CD4-positive, alpha-beta T cell treated with Interleukin-4 for 1 hour (primary cell): Measurements from ENCODE around the gene LONRF2.
"Not testable (repeated sequence)": the region's sequence is repeated elsewhere in the genome, so short reads cannot be mapped to it uniquely, and the experiment has no call there.

Experiments
- DNase-seq, 2 donors: peaks; one replicate each; pipeline ENCODE4 v3.0.0-alpha.2; 2020 to 2022

The LONRF2 gene

DNA sequence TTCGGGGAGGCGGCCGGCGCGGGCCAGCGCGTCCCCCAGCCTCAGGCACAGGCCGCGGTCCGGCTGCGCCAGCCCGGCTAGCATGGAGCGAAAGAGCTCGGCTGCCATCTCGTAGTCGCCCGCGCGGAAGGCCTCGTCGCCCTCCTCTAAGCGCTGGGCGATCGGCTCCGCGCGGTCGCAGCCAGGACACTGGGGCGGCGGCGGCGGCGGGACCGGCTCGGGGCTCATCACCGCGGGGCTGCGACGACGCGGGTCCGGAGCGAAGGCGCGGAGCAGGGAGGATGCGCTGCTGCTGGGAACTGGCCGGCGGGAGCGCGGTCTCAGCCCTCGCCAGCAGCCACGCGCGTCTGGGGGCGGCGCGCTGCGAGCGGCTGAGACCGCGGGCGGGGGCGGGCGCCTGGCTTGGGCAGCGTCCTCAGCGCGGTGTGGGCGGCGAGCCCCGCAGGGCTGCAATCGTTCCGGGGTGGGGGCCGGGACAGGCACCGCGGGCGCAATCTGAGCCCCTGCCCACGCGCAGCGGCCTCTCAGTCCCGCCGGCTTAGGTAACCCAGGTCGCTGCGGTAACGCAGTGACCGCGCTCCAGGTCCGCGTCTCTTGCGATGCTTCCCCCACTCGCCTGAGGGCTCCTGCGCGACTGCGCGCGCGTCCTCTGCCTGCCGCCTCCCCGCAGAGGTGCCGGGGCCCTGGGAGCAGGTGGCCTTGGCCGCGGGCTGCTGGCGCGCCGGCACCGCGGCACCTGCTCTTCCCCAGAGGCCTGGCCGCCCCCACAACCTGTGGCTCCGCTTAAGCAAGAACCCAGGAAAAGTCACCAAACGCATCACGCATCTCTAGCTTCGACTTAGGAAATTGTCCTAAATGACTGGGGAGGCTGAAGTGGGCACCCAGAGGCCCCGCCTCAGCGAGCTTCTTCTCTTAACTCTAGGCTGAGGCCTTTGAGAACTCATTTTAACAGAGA is at the start of gene LONRF2:
Gene LONRF2 (minus strand): TSS at position 636 of the 955 bp plus-strand sequence. CDS start 408 bp downstream, at position 228.
- no peak for DNase-seq

DNA sequence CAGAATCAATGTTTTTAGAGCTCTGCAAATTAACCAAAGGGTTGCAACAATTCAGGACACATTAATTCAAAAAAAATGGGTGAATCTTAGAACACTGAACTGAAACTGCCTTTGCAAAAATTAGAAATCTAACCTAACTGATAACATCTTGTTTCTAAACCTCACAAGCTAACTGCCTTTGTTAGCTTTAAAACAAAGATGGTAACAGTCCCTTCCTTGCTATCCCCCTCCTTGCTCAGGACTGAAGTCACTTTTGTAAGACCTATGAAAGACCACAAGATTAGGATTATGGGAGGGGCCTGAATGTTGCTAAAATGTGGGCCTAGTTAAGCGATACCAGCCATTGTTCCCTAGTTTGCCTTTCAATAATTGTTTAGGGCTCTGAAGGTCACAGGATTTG is 44.9 kb upstream of the LONRF2 start:
- DNase-seq, result no peak

DNA sequence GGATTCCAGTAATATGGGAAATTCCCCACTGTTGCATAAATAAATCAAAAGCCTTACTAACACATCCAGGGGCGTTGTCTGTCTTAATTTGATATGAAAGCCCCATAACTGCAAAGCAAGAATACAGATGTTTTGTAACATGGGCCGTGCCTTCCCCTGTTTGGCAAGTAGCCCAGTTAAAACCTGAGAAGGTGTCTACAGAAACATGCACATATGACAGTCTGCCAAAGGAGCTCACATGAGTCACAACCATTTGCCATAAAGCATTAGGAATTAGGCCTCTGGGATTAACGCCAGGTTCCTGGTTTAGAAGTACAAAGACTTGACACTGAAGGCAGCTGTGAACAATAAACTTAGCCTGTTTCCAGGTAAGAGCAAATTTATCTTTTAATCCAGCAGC is 43.1 kb upstream of the LONRF2 start:
- DNase-seq, result no peak

DNA sequence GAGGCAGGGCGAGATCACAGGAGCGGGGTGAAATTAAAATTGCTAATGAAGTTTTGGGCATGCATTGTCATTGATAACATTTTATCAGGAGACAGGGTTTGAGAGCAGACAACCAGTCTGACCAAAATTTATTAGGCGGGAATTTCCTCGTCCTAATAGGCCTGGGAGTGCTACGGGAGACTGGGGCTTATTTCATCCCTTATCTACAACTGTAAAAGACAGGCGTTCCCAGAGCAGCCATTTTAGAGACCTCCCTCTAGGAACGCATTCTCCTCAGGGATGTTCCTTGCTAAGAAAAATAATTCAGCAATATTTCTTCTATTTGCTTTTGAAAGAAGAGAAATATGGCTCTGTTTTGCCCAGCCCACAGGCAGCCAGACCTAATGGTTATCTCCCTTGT is 40.0 kb upstream of the LONRF2 start:
- DNase-seq, result not testable (repeated sequence)

DNA sequence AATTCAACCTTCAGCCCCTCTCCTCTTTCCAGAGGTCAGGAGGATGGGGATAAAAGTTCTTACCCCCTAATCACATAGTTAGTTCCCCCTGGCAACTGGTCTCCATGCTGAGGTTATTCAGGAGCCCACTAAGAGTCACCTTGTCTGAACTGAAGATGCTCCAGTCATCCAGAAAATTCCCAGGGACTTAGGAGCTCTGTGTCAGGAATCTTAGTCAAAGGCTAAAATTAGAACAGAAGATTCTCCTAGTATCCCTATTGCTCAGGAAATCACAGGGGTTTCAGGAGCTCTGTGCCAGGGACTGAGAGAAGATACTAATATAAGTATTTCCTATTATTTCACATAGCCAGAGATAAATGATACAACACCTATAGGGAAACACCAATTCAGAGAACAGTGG is 37.3 kb upstream of the LONRF2 start:
- no peak for DNase-seq

DNA sequence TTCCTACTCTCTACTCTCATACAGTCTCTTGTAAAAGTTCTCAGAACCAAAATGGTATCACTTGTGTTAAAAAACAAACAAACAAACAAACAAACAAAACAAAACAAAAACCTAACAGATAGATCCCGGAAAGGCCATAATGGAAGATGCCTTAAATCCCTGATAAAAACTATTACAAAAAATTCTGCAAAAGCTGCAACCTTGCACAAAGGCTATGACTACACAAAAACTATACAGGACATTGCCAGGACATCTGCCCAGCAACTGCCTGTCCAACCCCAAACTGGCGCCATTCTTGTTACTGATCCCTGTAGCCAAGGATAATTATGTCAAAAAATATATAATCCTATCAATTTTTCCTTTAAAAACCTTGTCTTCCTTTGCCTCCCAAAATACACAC is 36.3 kb upstream of the LONRF2 start:
- no peak for DNase-seq

DNA sequence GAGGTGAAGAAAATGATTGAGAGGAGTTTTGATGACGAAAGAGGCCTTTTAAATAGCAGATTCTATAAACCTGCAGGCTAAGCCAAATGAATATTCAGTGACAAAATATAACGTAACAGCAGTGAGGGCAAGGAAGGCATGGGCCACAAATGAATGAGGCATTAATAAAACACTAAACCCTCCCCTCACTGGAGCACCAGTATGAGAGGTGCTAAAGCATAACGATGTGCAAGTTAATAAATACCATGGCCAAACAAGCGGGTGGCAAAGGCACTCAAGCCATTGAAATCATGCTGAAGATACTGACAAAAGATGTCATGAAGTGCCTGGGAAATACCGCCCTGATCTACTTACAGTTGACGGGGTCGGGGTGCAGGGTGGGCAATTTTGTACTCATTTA is 30.2 kb upstream of the LONRF2 start:
- no peak for DNase-seq

DNA sequence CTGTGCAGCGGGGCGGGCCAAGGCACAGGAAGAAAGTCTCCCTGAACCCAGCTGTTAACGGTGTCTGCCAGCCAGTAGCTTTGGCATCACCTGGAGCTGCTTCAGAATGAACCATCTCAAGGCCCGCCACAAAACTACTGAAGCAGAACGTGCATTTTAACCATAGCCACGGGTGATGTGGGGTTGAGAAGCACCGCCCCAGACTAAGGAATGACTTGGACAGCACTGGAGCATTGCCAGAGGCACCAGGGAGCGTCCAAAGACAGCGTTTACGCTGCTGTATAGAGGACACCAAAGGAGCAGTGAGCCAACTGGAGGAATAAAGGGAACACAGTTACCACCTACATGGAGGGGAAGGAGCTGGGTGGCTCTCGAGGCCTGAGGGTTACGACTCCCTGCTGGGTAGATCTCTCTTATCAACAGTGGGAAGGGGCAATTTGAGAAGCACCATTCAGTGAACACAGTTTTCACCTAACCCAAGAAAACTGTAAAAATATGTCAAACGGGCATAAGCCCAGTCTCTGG is 28.4 kb upstream of the LONRF2 start:
- DNase-seq, result no peak

DNA sequence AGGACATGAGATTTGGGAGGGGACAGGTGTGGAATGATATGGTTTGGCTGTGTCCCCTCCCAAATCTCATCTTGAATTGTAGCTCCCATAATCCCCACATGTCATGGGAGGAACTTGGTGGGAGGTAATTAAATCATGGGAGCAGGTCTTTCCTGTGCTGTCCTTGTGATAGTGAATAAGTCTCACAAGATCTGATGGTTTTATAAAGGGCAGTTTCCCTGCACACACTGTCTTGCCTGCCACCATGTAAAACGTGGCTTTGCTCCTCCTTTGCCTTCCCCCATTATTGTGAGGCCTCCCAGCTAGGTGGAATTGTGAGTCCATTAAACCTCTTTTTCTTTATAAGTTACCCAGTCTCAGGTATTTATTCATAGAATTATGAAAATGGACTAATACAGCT is 22.8 kb upstream of the LONRF2 start:
- DNase-seq, result not testable (repeated sequence)

DNA sequence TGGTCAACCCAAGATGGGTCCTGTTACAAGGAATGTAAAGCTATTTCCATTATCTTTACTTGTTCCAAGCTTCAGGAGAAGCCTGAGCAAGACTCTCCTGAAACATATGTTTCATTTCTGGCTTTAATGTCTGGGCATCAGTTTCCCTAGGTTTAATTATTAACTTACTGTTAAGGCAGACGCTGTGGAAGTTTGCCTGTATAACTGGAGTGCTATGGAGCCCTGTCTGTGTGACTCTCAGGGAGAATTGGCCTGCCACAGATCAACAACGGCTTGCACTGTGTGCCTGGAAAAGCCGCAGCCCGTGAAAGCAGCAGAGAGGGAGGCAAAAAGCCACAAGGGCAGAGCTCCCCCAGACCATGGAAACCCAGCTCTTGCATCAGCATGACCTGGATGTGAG is 22.1 kb upstream of the LONRF2 start:
- DNase-seq, result no peak

DNA sequence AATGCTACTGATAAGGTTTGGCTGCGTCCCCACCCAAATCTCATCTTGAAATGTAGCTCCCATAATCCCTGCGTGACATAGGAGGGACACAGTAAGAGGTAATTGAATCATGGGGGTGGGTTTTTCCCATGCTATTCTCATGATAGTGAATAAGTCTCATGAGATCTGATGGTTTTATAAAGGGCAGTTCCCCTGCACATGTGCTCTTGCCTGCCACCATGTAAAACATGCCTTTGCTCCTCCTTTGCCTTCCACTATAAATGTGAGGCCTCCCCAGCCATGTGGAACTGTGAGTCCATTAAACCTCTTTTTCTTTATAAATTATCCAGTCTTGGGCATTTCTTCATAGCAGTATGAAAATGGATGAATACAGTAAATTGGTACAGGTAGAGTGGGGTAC is 20.2 kb upstream of the LONRF2 start:
- not testable (repeated sequence) for DNase-seq

DNA sequence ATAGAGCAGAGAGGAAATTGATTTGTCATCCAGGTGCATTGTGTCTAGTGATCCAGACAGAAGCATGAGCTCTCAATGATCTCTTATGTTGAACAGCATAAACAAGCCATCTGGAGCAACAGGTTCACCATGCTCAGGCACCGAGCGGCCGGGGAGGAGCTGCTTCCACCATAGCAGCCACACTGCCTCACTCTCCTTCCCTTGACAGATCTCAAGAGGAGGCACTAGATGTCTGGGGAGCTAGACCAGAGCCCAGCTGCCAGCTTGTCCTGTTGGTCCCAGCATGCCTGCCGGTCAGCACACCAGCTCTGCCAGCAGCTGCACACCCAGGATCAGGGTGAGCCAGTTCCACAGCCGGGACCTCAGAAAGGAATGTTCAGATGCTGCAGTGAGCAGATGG is 17.5 kb upstream of the LONRF2 start:
- DNase-seq, result no peak

DNA sequence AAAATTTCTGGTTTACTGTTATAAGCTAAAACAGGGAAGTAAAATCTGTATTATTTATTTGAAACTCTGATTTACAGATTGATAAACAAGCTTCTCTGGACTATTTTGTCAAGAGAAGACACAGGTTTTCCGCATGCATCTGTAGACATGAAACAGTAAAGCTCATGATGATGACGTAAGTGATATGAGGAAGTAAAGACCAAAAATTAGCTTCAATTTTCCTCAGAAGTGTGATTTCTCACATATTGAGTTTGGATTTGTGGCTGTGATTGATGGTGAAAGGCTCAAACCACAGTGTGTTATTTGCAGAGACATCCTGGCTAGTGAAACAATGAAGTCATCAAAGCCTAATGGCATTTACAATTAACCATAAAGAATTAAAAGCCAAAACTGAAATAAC is 12.6 kb upstream of the LONRF2 start:
- no peak for DNase-seq

DNA sequence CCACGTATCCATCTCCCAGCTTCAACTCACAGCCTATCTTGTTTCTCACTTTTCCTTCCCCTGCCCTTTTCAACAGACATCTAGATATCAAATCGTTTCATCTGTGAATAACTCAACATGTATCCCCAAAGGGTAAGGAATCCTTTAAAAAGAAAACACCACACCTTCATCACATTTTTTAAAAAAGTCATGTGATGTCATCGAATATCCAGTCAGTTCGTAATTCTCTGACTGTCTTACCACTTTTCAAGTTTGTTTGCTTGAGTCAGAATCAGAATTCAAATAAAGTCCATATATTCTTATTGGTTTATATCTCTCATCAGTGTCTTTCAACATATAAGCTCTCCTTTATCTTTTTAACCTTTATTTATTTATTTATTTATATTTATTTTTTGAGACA is 5.4 kb upstream of the LONRF2 start:
- no peak for DNase-seq

DNA sequence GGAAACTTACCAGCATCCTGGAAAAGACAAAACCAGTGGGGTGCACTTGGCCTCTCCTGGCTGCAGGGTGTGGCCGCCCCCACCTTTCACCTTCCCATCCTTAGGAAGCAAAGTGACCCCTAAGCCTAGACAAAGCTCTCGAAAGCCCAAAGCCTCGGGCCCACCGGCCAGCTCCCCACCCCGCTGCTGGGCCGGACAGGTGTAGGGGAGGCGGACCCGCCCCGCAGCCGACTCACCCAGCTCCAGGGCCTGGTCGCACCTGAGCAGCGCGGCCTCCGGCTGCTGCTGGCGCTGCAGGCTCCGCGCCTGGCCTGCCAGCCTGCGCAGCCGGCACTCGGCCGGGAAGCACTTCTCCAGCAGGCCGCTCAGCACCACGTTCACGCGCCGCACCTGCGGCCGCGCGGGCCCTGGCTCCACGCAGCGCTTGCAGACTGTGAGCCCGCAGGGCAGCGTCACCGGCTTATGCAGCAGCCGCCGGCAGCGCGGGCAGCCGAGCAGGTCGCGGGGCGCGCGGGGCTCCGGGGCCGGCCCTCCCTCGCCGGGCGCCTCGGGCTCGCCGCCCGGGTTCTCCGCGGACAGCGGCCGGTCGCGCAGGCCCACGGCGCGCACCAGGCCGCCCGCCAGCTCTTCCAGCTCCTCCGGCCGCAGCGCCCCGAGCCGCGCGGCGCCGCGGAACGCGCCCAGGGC is 979 bp downstream of the LONRF2 start:
- DNase-seq, result no peak

DNA sequence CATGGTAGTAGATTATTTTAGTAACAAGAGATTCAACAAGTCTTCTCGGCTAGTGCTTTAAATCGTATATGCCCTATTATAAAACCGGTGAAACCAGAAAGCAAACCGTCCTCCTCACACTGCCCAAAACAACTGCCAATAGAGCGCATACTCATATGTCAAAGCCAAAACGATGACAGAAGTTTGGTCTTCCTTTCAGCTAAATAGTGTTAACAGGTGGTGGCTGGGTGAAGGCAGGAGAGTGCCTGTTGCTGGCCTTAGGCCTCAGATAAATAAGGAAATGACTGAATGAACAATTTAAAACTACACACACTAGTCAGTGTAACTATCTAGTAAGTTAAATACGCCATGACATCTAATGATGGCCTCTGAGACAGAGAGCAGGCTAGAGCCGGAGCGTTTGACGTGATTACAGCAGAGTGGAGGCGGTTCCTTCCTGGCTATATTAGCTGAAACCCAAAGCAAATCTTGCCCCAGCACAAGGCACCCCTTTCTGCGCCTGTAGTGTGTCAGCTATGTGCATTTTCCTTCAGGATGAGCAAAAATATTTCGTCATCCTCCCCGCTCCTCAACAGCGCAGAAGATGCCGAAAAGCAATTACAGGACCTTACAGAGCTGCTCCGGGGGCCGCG is 1.6 kb downstream of the LONRF2 start:
- DNase-seq, result no peak

DNA sequence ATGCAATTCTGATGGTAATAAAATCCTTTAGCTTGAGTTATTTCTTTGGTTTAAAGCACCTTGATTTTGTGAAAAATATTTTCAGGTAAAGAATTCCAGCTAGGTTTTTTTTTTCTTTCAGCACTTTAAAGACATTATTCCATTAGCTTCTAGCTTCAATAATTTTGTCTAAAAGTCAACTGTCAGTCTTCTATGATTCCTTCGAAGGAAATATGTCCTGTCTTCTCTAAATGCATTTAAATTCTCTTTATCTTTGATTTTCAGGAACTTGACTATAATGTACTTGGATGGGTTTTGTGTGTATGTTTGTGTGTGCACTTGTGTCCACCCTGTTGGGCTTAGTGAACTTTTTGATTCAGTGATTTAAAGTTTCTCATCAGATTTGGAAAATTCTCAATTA is 4.7 kb downstream of the LONRF2 start:
- no peak for DNase-seq

DNA sequence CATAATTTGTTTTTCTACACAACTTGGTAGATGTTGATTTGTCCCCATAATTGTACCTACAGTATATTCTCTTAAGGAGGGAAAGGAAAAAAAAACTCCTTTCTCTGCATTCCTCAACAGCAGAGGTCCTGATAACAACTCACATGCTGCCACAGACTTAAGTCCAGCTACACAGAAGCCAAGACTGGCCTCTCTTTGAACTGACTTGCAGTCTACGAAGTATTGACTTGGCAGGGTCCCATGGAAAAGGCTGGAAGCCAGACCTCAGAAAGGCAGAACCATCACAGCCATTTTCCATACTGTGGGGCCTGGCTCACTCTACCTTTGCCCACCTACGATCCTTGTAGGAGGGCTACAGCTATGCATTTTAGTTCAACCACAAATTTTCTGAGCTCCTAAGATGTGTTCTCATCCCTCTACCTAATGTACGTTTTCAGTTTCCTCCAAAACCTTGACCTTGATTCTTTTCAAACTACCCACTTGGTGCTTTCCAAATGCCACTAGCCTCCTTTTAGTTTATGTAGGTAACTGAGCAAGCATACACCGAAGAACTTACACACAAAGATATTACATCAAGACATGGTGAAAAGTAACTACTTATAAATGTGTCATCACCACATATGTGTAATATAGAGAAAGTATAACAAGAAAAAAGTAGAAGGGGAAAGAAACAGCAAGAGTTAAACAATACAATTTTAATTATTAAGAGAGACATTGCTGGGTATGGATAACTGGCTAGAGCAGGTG is 12.2 kb downstream of the LONRF2 start:
- DNase-seq, result no peak

DNA sequence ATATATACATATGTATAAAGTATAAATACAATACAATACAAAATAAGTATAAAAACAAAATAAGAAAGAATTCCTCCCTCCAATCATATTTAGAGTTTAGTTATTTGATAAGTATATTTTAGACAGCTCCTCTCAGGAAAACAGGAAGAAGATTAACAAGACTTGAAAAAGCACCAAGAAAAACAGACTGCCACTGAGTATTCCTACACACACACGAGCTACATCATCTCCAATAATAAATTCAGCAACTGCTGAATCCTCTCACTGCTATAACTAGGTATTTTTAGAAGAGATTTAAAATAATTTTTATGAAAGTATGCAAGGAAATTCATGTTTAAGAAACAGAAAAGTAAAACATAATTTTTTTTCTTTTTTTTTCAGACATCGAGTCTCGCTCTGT is 13.0 kb downstream of the LONRF2 start:
- no peak for DNase-seq

DNA sequence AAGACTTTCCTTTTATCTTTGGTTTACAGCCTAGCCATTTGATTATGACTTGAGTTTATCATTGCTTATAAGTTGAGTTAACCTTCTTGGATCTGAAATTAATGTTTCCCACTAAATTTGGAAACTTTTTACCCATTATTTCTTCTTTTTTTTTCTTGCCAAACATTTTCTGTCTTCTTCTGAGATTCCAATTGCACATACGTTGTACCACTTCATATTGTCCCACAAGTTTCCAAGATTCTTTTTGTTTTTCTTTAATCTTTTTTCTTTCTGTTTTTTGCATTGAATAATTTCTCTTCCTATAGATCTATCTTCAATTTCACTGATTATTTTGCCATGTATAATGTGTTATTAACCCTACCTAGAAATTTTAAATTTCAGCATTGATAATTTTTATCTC is 18.6 kb downstream of the LONRF2 start:
- DNase-seq, result no peak

DNA sequence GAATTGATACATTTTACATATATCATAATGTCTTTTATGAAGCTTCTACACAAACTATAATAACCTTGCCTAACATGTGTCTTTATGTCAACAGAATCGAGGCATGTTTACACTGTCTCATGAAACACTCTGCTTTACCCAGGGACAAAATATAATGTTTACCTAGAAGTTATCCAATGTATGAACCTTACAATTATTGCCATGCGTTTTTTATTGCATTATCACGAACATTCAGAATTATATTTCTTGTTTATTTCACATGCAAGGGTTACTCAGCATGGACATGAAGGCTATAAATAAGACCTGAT is 19.8 kb downstream of the LONRF2 start:
- no peak for DNase-seq

DNA sequence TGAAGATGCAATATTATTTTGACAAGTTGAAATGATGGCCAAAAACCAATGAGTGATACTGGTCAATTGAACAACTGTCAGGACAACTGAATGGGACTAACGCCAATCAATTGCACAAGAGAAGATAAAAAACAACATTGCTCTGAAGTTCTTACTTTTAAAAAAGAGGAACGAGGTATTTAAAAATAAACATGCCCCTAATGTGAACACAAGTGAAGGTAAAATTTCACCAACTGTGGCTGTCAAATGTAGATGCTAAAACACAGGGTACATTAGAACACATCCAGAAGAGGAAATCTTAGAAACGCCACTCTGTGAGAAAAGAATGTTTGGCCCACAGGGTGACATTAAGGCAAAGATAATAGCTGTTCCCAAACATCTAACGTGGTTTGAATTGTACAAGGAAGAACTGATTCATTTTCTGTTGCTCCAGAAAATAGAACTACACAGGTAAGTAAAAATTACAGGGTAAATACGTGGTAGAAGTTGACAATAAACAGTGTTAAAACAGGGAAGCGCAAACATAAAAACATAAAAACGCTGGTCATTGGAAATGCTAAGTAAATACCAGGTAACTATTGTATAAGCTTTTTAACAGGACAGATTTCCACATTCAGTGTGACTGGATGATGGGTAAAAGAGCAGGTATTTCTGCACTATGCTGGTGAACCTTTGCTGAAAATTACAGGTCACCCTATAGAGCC is 20.3 kb downstream of the LONRF2 start:
- no peak for DNase-seq
